ENCODE results near the gene MARK1.

The MARK1 gene

DNA sequence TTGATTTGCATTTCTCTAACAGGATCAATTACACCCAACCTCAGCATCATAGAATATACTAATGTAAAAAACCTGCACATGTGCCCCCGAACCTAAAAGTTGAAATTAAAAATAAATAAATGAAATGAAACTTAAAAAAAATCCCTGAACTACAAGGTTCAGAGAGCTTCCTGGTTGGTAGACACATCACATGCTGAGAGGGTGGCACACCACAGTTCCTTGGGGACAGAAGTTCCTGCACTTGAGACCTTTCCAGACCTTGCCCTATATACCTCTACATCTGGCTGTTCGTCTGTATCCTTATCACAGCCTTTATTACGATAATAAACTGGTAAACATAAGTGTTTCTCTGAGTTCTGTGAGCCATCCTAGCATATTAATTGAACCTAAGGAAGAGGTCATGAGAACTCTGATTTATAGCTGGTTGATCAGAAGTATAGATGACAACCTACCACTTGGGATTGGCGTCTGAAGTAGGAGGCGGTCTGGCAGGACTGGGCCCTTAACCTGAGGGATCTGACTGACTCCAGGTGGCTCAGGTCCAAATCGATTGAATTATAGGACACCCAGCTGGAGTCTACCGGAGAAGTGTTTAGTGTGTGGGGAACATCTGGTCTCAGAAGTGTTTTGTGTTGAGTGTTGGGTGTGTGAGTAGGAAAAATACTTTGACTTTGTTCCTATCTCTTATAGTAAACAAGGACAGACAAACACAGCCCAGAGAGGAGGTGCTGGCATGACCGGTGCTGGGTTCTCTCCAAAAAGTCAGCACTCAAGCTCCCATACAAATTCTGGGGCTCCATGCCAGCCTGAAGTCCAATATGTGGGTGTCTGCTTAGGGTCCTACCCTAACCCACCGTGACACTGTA, 181.2 kb downstream of the MARK1 start:
- no peak overlapping the region for H4K91ac ChIP-seq (ENCODE audit: low read depth, low read length, poor library complexity)

GRCh38 chr1:220710333-220710732, 182.4 kb downstream of the MARK1 start:
- Histone ChIP-seq H2AK5ac (ENCODE audit: low read depth, low read length) (no peak overlapping the region), H2BK5ac (ENCODE audit: low read length) (no peak overlapping the region), H2AFZ (ENCODE audit: low read length) (no peak overlapping the region), H2BK15ac (ENCODE audit: low read length) (no peak overlapping the region), H3K9me3 (replicated peaks in 1 of 2; ENCODE audit: control insufficient read depth in 2 of 2, insufficient read depth in 1 of 2, low read depth in 1 of 2, low read length in 2 of 2) (peaks cover 0 to 3% of the 10 kb centered on the region in 2 donors), H3K79me1 (ENCODE audit: low read depth, low read length) (no peaks in the 10 kb centered on the region), H4K91ac (ENCODE audit: low read depth, low read length, poor library complexity) (no peak overlapping the region), H3K4me3 (ENCODE audit: low read length in 2 of 2) (no peak overlapping the region), H3K23ac (ENCODE audit: low read depth, low read length, poor library complexity) (no peak overlapping the region), H3K27me3 (ENCODE audit: control insufficient read depth in 3 of 3, insufficient read depth in 3 of 3, low read depth in 1 of 3, low read length in 3 of 3) (no peaks in the 10 kb centered on the region), H2BK12ac (ENCODE audit: low read length) (no peak overlapping the region), H4K8ac (ENCODE audit: low read depth, low read length) (no peak overlapping the region), H3K4ac (ENCODE audit: low read length) (no peak overlapping the region), H3K4me1 (ENCODE audit: control insufficient read depth in 2 of 2, insufficient read depth in 1 of 2, low read depth in 1 of 2, low read length in 2 of 2) (peaks cover 0 to 2% of the 10 kb centered on the region in 2 donors), H3K27ac (replicated peaks; ENCODE audit: low read length) (no peak overlapping the region), H3K36me3 (replicated peaks in 1 of 2; ENCODE audit: control insufficient read depth in 2 of 2, insufficient read depth in 2 of 2, low read length in 2 of 2) (no peaks in the 10 kb centered on the region), H3K9ac (ENCODE audit: low read depth, low read length, poor library complexity) (no peak overlapping the region), H3K14ac (ENCODE audit: low read length) (peak overlapping the region; percentile 50), H3K4me2 (ENCODE audit: insufficient read depth, low read length, poor library complexity, severe bottlenecking) (no peak overlapping the region), H3K18ac (ENCODE audit: low read length) (no peak overlapping the region), H2BK120ac (ENCODE audit: low read depth, low read length) (no peak overlapping the region)
- DNase-seq (ENCODE audit: low spot score) = no peak
- WGBS, 2 donors (ENCODE audit: extremely low coverage in 2 of 2, insufficient read length in 2 of 2, insufficient replicate concordance in 1 of 2) = no CpG with 5 or more reads among the region's 4 CpGs

More for the DNA sequence above, 181.2 kb downstream of the MARK1 start:
- no peak overlapping the region for H2BK5ac ChIP-seq (ENCODE audit: low read length)
- H3K27ac ChIP-seq (replicated peaks; ENCODE audit: low read length) = no peak overlapping the region
- H3K36me3 ChIP-seq (replicated peaks in 1 of 2; ENCODE audit: control insufficient read depth in 2 of 2, insufficient read depth in 2 of 2, low read length in 2 of 2) = no peaks in the 10 kb centered on the region
- no peak overlapping the region for H3K23ac ChIP-seq (ENCODE audit: low read depth, low read length, poor library complexity)
- H3K9ac ChIP-seq (ENCODE audit: low read depth, low read length, poor library complexity) = no peak overlapping the region
- H3K18ac ChIP-seq (ENCODE audit: low read length) = no peak overlapping the region
- H3K4me3 ChIP-seq (ENCODE audit: low read length in 2 of 2) = no peak overlapping the region
- no peak overlapping the region for H2BK120ac ChIP-seq (ENCODE audit: low read depth, low read length)
- H2BK15ac ChIP-seq (ENCODE audit: low read length) = no peak overlapping the region
- H3K27me3 ChIP-seq (ENCODE audit: control insufficient read depth in 3 of 3, insufficient read depth in 3 of 3, low read depth in 1 of 3, low read length in 3 of 3) = peaks cover 0 to 4% (median 0%) of the 10 kb centered on the region in 3 experiments
- H3K9me3 ChIP-seq (replicated peaks in 1 of 2; ENCODE audit: control insufficient read depth in 2 of 2, insufficient read depth in 1 of 2, low read depth in 1 of 2, low read length in 2 of 2) = no peaks in the 10 kb centered on the region
- no peak overlapping the region for H2BK12ac ChIP-seq (ENCODE audit: low read length)
- WGBS, 2 donors (ENCODE audit: extremely low coverage in 2 of 2, insufficient read length in 2 of 2, insufficient replicate concordance in 1 of 2) = no CpG with 5 or more reads among the region's 9 CpGs
- H2AFZ ChIP-seq (ENCODE audit: low read length) = no peak overlapping the region
- no peaks in the 10 kb centered on the region for H3K79me1 ChIP-seq (ENCODE audit: low read depth, low read length)
- no peak overlapping the region for H3K4me2 ChIP-seq (ENCODE audit: insufficient read depth, low read length, poor library complexity, severe bottlenecking)
- no peak for DNase-seq (ENCODE audit: low spot score)
- H3K4me1 ChIP-seq (ENCODE audit: control insufficient read depth in 2 of 2, insufficient read depth in 1 of 2, low read depth in 1 of 2, low read length in 2 of 2) = peaks cover 0 to 2% of the 10 kb centered on the region in 2 donors
- no peak overlapping the region for H3K4ac ChIP-seq (ENCODE audit: low read length)
- no peak overlapping the region for H3K14ac ChIP-seq (ENCODE audit: low read length)
- no peak overlapping the region for H4K8ac ChIP-seq (ENCODE audit: low read depth, low read length)
- H2AK5ac ChIP-seq (ENCODE audit: low read depth, low read length) = no peak overlapping the region

DNA sequence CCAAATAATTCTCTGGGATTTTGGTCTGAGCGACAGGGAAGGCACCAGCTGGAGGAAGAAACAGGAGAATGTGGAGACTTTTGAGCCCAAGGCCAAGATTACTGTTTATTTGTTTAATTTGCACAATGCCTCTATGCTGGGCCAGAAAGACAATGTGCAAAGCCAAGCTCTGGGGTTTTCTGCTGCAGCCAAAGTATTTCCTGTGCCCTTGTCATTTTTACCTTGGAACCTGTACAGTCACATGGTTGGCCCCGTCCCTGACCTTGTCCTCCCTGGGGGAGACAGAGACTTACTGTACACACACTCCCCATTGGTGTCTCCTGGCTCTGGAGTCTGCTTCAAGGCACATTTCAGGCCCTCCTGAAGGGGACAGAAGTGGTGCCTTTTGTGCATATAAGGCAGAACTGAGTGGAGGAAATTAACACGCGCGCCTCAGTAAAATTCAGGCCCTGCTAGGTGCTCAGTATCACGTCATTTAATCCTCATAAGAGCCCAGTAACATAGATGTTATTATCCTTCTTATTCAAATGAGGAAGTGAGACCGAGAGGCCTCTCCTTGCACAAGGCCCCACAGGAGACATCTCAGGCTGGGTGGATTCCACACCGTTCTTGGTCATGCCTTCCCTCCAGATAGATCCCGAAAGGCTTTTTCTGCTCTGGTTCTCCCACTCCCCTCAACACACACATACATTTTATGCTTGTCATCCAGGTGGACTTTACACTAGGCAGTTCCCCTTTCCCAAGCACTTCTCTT, 183.3 kb downstream of the MARK1 start:
- WGBS, 2 donors (ENCODE audit: extremely low coverage in 2 of 2, insufficient read length in 2 of 2, insufficient replicate concordance in 1 of 2) = no CpG with 5 or more reads among the region's 9 CpGs
- Histone ChIP-seq H3K27me3 (ENCODE audit: control insufficient read depth in 3 of 3, insufficient read depth in 3 of 3, low read depth in 1 of 3, low read length in 3 of 3) (no peaks in the 10 kb centered on the region), H4K8ac (ENCODE audit: low read depth, low read length) (no peak overlapping the region), H3K9ac (ENCODE audit: low read depth, low read length, poor library complexity) (no peak overlapping the region), H3K79me1 (ENCODE audit: low read depth, low read length) (no peaks in the 10 kb centered on the region), H3K18ac (ENCODE audit: low read length) (no peak overlapping the region), H2BK5ac (ENCODE audit: low read length) (no peak overlapping the region), H2AK5ac (ENCODE audit: low read depth, low read length) (no peak overlapping the region), H3K4me3 (ENCODE audit: low read length in 2 of 2) (no peak overlapping the region), H2BK12ac (ENCODE audit: low read length) (no peak overlapping the region), H3K4ac (ENCODE audit: low read length) (no peak overlapping the region), H3K14ac (ENCODE audit: low read length) (peak overlapping the region; percentile 27), H2BK15ac (ENCODE audit: low read length) (no peak overlapping the region), H3K36me3 (replicated peaks in 1 of 2; ENCODE audit: control insufficient read depth in 2 of 2, insufficient read depth in 2 of 2, low read length in 2 of 2) (no peaks in the 10 kb centered on the region), H2AFZ (ENCODE audit: low read length) (peak overlapping the region; percentile 34), H3K23ac (ENCODE audit: low read depth, low read length, poor library complexity) (no peak overlapping the region), H3K27ac (replicated peaks; ENCODE audit: low read length) (no peak overlapping the region), H3K4me1 (ENCODE audit: control insufficient read depth in 2 of 2, insufficient read depth in 1 of 2, low read depth in 1 of 2, low read length in 2 of 2) (no peaks in the 10 kb centered on the region), H3K9me3 (replicated peaks in 1 of 2; ENCODE audit: control insufficient read depth in 2 of 2, insufficient read depth in 1 of 2, low read depth in 1 of 2, low read length in 2 of 2) (peaks cover 0 to 3% of the 10 kb centered on the region in 2 donors), H2BK120ac (ENCODE audit: low read depth, low read length) (peak overlapping the region; percentile 70), H4K91ac (ENCODE audit: low read depth, low read length, poor library complexity) (no peak overlapping the region), H3K4me2 (ENCODE audit: insufficient read depth, low read length, poor library complexity, severe bottlenecking) (no peak overlapping the region)
- no peak for DNase-seq (ENCODE audit: low spot score)

All from neuronal stem cell (in vitro differentiated cells).